NOMO-1 (cell line): Measurements from ENCODE around the gene ZNF738.

Source experiments
- DNase-seq, 2 experiments: peaks; one replicate each; lab custom pipeline; 2025; ENCODE audit not compliant: unreplicated experiment in 2 of 2; lab: John Stamatoyannopoulos, UW

Gene ZNF738

GRCh38 chr19:21410166-21410565, 51.4 kb downstream of the ZNF738 start:
- DNase-seq: no peak

DNA sequence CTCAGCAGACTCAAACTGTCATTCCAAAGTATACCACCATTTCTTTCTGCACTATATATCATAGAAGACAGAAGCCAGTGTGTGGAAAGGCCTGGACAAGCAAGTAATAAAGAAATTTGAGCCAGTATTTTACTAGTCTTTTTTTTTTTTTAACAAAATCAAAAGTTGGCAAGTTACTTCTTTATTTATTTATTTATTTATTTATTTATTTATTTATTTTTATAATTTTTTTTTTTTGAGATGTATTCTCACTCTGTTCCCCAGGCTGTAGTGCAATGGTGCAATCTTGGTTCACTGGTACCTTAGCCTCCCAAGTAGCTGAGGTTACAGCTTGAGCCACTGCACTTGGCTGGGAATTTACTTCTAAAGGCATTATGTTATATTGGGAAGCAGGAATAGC, 63.4 kb downstream of the ZNF738 start:
- DNase-seq: no peak

GRCh38 chr19:21423057-21424041, 64.5 kb downstream of the ZNF738 start:
- DNase-seq: no peak
